ENCODE data around the gene EHD4.

EHD4 gene

DNA sequence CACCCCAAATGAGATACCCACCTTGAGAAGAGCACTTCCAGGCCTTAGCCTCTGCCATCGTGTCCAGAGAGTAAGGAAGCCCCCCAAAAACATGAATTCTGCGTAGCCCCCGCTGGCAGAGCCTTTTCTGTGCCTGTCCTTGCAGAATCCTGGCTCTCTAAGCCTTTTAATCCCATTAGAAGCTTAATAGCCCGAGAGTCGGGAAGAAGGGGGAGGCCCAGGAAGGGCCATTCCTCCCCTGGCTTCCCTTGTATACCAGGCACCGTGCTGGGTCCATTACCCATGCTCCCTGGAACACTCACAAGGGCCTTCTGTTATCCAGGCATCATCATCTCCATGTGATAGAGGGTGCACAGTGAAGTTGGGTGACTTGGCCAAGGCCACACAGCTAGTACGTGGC lies 85.6 kb downstream of the EHD4 start:
- no peak overlapping the region for H3K9ac ChIP-seq (ENCODE audit: insufficient read length, low read depth)
- no peaks in the 10 kb centered on the region for H3K27me3 ChIP-seq (ENCODE audit: insufficient read depth, insufficient read length)
- no peak overlapping the region for H3K4me3 ChIP-seq (ENCODE audit: insufficient read length, low read depth)
- H3K9me3 ChIP-seq (ENCODE audit: insufficient read depth, low read length) = no peaks in the 10 kb centered on the region
- H3K4me1 ChIP-seq (ENCODE audit: insufficient read depth, insufficient read length) = peaks cover 10% of the 10 kb centered on the region
- TF ChIP-seq YY1 (IDR thresholded peaks at IDR 0.05; ENCODE audit: insufficient read depth, insufficient read length) = no peak
- no peak for TF ChIP-seq ZNF274 (IDR thresholded peaks at IDR 0.05; ENCODE audit: low read depth, low read length)
- TF ChIP-seq SUZ12 (IDR thresholded peaks at IDR 0.05; ENCODE audit: extremely low read depth, insufficient read depth, insufficient read length) = no peak
- no peak for DNase-seq (ENCODE audit: low read depth, low spot score)
- no peaks in the 10 kb centered on the region for H3K36me3 ChIP-seq (ENCODE audit: insufficient read depth, insufficient read length, low read length)

DNA sequence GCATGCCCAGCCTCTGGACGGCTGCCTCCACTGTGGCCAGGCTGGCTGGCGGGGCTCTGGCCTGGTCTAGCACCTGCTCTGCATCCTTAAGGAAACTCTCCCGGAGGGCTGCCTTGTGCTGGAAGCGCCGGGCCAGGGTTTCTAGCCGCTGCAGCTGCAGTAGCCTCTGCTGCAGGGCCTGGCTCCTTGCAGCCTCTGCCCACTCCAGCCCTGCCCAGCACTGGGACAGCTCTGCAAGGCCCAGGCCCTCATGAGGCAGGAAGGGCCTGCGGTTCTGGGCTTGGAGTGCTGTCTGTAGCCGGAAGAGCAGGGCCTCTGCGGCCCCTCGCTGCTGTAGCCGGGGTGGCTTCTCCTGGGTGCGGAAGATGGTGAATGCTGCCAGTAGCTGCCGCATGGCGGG lies 86.5 kb downstream of the EHD4 start:
- Histone ChIP-seq H3K4me3 (ENCODE audit: insufficient read length, low read depth) (no peak overlapping the region), H3K9ac (ENCODE audit: insufficient read length, low read depth) (no peak overlapping the region), H3K27me3 (ENCODE audit: insufficient read depth, insufficient read length) (no peaks in the 10 kb centered on the region), H3K36me3 (ENCODE audit: insufficient read depth, insufficient read length, low read length) (no peaks in the 10 kb centered on the region), H3K4me1 (ENCODE audit: insufficient read depth, insufficient read length) (peaks cover 9% of the 10 kb centered on the region), H3K9me3 (ENCODE audit: insufficient read depth, low read length) (no peaks in the 10 kb centered on the region)
- TF ChIP-seq SUZ12 (IDR thresholded peaks at IDR 0.05; ENCODE audit: extremely low read depth, insufficient read depth, insufficient read length) (no peak), ZNF274 (IDR thresholded peaks at IDR 0.05; ENCODE audit: low read depth, low read length) (no peak), YY1 (IDR thresholded peaks at IDR 0.05; ENCODE audit: insufficient read depth, insufficient read length) (no peak)
- no peak for DNase-seq (ENCODE audit: low read depth, low spot score)

DNA sequence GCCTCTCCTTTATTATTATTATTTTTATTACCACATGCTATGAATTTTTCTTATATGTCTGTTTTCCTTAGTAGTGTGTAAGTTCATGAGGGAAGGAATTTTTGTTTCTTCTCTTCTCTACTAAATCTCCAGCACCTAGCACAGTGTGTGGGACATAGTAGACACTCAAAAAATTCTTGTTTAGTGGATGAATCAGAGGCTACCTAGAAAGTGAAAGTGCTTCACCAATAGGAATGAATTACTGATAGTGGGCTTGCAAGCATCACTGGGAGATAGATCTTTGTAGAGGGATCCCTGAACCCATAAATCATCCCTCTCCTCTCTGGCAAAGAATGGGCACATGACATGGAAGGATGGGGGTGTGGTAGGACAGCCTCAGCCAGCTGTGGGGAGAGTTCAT lies 87.0 kb downstream of the EHD4 start:
- TF ChIP-seq SUZ12 (IDR thresholded peaks at IDR 0.05; ENCODE audit: extremely low read depth, insufficient read depth, insufficient read length) (no peak), YY1 (IDR thresholded peaks at IDR 0.05; ENCODE audit: insufficient read depth, insufficient read length) (no peak), ZNF274 (IDR thresholded peaks at IDR 0.05; ENCODE audit: low read depth, low read length) (no peak)
- Histone ChIP-seq H3K9me3 (ENCODE audit: insufficient read depth, low read length) (no peaks in the 10 kb centered on the region), H3K4me3 (ENCODE audit: insufficient read length, low read depth) (no peak overlapping the region), H3K36me3 (ENCODE audit: insufficient read depth, insufficient read length, low read length) (no peaks in the 10 kb centered on the region), H3K4me1 (ENCODE audit: insufficient read depth, insufficient read length) (peaks cover 4% of the 10 kb centered on the region), H3K27me3 (ENCODE audit: insufficient read depth, insufficient read length) (no peaks in the 10 kb centered on the region), H3K9ac (ENCODE audit: insufficient read length, low read depth) (no peak overlapping the region)
- no peak for DNase-seq (ENCODE audit: low read depth, low spot score)

DNA sequence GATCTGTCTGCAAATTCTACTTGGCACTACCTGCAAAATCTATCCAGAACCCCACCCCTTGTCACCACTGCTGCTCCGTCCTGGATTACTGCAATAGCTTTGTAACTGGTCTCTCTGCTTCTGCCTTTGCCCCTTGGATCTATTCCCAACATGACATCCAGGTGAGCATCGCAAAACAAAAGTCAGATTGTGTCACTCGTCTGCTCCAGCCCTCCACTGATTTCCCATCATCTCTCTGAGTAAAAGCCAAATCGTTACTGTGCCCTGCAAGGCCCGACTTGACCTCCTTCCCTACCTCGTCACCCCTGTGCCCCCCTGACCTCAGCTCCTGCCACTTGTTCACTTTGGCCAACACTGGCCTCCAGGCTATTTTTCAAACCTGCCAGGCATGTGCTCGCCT lies 87.9 kb downstream of the EHD4 start:
- no peak for DNase-seq (ENCODE audit: low read depth, low spot score)
- Histone ChIP-seq H3K9ac (ENCODE audit: insufficient read length, low read depth) (no peak overlapping the region), H3K27me3 (ENCODE audit: insufficient read depth, insufficient read length) (no peaks in the 10 kb centered on the region), H3K36me3 (ENCODE audit: insufficient read depth, insufficient read length, low read length) (no peaks in the 10 kb centered on the region), H3K4me3 (ENCODE audit: insufficient read length, low read depth) (no peak overlapping the region), H3K4me1 (ENCODE audit: insufficient read depth, insufficient read length) (no peaks in the 10 kb centered on the region), H3K9me3 (ENCODE audit: insufficient read depth, low read length) (no peaks in the 10 kb centered on the region)
- TF ChIP-seq ZNF274 (IDR thresholded peaks at IDR 0.05; ENCODE audit: low read depth, low read length) (no peak), SUZ12 (IDR thresholded peaks at IDR 0.05; ENCODE audit: extremely low read depth, insufficient read depth, insufficient read length) (no peak), YY1 (IDR thresholded peaks at IDR 0.05; ENCODE audit: insufficient read depth, insufficient read length) (no peak)

DNA sequence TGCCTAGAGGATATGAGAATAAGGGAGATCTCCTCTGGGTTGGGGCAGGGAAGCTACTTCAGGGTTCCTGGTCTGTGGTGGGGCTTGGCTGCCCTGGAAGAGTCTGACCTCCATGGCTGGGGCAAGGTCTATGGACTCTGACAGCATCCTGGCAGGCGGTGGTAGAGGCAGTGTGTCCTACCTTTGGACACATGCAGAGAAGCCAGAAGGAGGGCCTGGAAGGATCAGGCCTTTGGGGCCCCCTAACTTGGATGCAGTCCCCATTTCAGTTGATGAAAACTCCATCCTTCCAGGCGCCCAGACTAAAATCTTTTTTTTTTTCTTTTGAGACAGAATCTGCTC lies 88.9 kb downstream of the EHD4 start:
- H3K4me1 ChIP-seq (ENCODE audit: insufficient read depth, insufficient read length) = no peaks in the 10 kb centered on the region
- H3K9ac ChIP-seq (ENCODE audit: insufficient read length, low read depth) = no peak overlapping the region
- TF ChIP-seq ZNF274 (IDR thresholded peaks at IDR 0.05; ENCODE audit: low read depth, low read length) (no peak), SUZ12 (IDR thresholded peaks at IDR 0.05; ENCODE audit: extremely low read depth, insufficient read depth, insufficient read length) (no peak), YY1 (IDR thresholded peaks at IDR 0.05; ENCODE audit: insufficient read depth, insufficient read length) (no peak)
- no peak overlapping the region for H3K4me3 ChIP-seq (ENCODE audit: insufficient read length, low read depth)
- H3K36me3 ChIP-seq (ENCODE audit: insufficient read depth, insufficient read length, low read length) = no peaks in the 10 kb centered on the region
- no peak for DNase-seq (ENCODE audit: low read depth, low spot score)
- H3K9me3 ChIP-seq (ENCODE audit: insufficient read depth, low read length) = no peaks in the 10 kb centered on the region
- no peaks in the 10 kb centered on the region for H3K27me3 ChIP-seq (ENCODE audit: insufficient read depth, insufficient read length)

DNA sequence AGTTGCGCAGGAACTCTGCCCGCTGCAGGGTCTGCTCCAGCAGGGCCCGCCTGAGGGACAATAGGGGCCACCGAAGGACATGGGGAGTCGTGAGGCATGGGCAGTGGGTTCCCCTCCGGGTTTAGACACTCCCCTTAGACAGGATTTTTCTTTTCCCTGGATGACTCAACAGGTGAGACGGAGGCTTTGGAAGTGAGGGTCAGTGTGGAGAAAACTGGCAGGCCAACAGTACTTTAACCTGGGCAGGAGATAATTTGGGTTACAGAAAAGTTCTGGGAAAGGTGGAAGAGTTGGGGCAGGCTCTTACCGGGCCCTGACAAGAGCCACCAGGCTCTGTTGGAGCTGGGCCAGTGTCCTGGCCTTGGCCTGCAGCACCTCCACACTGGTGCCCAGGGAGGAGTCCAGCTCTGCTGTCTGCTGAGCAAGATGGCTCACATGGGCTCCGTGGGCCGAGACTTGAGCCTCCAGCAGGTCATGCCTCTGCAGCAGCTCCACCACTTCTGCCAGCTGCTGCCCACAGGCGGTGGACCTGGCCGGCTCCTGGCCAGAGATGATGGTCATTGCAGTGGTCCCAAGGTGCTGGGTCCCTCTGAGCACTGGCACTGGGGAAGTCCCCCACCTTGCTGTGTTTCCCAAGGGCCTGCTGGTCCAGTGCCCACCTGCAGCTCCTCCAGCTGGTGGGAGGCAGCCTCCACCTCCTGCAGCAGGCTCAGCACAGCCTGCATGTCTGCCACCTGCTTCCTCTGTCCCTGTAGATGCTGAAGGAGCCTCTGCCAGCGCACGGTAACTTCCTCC lies 89.5 kb downstream of the EHD4 start:
- no peak for DNase-seq (ENCODE audit: low read depth, low spot score)
- no peaks in the 10 kb centered on the region for H3K9me3 ChIP-seq (ENCODE audit: insufficient read depth, low read length)
- H3K4me1 ChIP-seq (ENCODE audit: insufficient read depth, insufficient read length) = no peaks in the 10 kb centered on the region
- TF ChIP-seq SUZ12 (IDR thresholded peaks at IDR 0.05; ENCODE audit: extremely low read depth, insufficient read depth, insufficient read length) = no peak
- no peak for TF ChIP-seq ZNF274 (IDR thresholded peaks at IDR 0.05; ENCODE audit: low read depth, low read length)
- TF ChIP-seq YY1 (IDR thresholded peaks at IDR 0.05; ENCODE audit: insufficient read depth, insufficient read length) = no peak
- no peak overlapping the region for H3K9ac ChIP-seq (ENCODE audit: insufficient read length, low read depth)
- H3K4me3 ChIP-seq (ENCODE audit: insufficient read length, low read depth) = no peak overlapping the region
- H3K36me3 ChIP-seq (ENCODE audit: insufficient read depth, insufficient read length, low read length) = no peaks in the 10 kb centered on the region
- no peaks in the 10 kb centered on the region for H3K27me3 ChIP-seq (ENCODE audit: insufficient read depth, insufficient read length)

DNA sequence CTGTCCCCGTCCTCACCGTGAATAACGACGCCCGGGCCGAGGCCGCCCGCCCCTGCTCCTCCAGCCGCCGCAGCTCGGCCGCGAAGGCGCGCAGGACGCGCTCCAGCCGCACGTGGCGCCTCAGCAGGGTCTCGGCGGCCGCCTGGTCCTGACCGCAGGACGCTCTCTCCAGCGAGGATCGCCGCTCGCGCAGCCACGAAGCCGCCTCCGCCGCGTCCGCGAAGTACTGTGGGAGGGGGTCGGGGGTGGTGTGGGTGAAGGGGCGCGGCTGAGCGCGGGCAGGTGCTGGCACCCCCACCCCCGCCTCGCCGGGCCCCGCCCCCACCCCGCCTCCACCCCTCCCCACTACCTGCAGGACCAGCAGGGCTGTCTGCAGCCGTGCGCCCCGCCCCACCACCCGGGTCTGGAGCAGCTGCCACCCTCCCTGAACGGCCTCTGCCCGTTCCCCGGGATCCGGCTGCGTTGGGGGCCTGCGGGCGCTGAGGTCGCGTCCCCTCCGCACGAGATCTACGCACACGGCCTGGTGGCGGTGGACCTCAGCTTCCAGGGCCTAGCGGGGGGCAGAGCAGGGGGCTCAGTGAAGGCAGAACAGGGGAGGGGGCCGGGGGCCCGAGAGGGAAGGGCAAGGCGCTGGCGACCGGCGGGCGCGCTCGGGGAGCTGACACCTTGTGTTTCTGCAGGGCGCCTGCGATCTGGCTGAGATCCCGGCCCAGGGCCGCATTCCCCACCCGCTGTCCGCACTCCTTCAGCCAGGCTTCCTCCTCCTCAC lies 90.3 kb downstream of the EHD4 start:
- no peak for TF ChIP-seq SUZ12 (IDR thresholded peaks at IDR 0.05; ENCODE audit: extremely low read depth, insufficient read depth, insufficient read length)
- TF ChIP-seq ZNF274 (IDR thresholded peaks at IDR 0.05; ENCODE audit: low read depth, low read length) = no peak
- no peak for TF ChIP-seq YY1 (IDR thresholded peaks at IDR 0.05; ENCODE audit: insufficient read depth, insufficient read length)
- Histone ChIP-seq H3K27me3 (ENCODE audit: insufficient read depth, insufficient read length) (no peaks in the 10 kb centered on the region), H3K9ac (ENCODE audit: insufficient read length, low read depth) (no peak overlapping the region), H3K9me3 (ENCODE audit: insufficient read depth, low read length) (no peaks in the 10 kb centered on the region), H3K36me3 (ENCODE audit: insufficient read depth, insufficient read length, low read length) (no peaks in the 10 kb centered on the region), H3K4me3 (ENCODE audit: insufficient read length, low read depth) (no peak overlapping the region), H3K4me1 (ENCODE audit: insufficient read depth, insufficient read length) (peaks cover under 1% of the 10 kb centered on the region)
- no peak for DNase-seq (ENCODE audit: low read depth, low spot score)
